Loucy (cell line): Measurements from ENCODE around the gene UGGT2.

Experiments
- H2AFZ ChIP-seq: fragments of 200-600 bp; sonication (generic); 2 replicates; pipeline ENCODE4 v1.6.0; 2016; ENCODE audit warnings: antibody characterized with exemption, mild to moderate bottlenecking, low read length, moderate library complexity
- H3F3A ChIP-seq: fragments of 200-600 bp; 2 replicates; pipeline ENCODE4 v1.6.0; 2016; ENCODE audit warnings: antibody characterized with exemption, low read depth, mild to moderate bottlenecking
- H3K27me3 ChIP-seq: fragments of 200-600 bp; sonication (generic); 2 replicates; pipeline ENCODE4 v1.6.1; 2014; ENCODE audit warnings: low read length, mild to moderate bottlenecking; ENCODE audit not compliant: insufficient read depth, poor library complexity, severe bottlenecking
- H3K36me3 ChIP-seq: fragments of 200-600 bp; sonication (generic); 2 replicates; pipeline ENCODE4 v1.6.1; 2016; ENCODE audit warnings: low read length; ENCODE audit not compliant: insufficient read depth
- H3K4me1 ChIP-seq: fragments of 200-600 bp; sonication (generic); 2 replicates; pipeline ENCODE4 v1.5.1; 2014; ENCODE audit warnings: low read length, mild to moderate bottlenecking; ENCODE audit not compliant: insufficient read depth, poor library complexity, severe bottlenecking
- H3K4me2 ChIP-seq: fragments of 200-600 bp; sonication (generic); 2 replicates; pipeline ENCODE4 v1.6.0; 2014; ENCODE audit warnings: antibody characterized with exemption, low read length, low read depth, mild to moderate bottlenecking; ENCODE audit not compliant: poor library complexity, severe bottlenecking
- H3K4me3 ChIP-seq: fragments of 200-600 bp; sonication (generic); 2 replicates; pipeline ENCODE4 v1.5.1; 2014; ENCODE audit warnings: low read length, mild to moderate bottlenecking, mixed read lengths; ENCODE audit not compliant: poor library complexity, severe bottlenecking
- H3K79me2 ChIP-seq: fragments of 200-600 bp; sonication (generic); 2 replicates; pipeline ENCODE4 v1.6.1; 2014; ENCODE audit warnings: low read length; ENCODE audit not compliant: insufficient read depth
- H3K9ac ChIP-seq: fragments of 200-600 bp; sonication (generic); 2 replicates; pipeline ENCODE4 v1.6.0; 2014; ENCODE audit warnings: mild to moderate bottlenecking, low read depth, low read length, moderate library complexity; ENCODE audit not compliant: poor library complexity, severe bottlenecking
- H3K9me2 ChIP-seq: fragments of 200-600 bp; sonication (generic); replicated peaks from 2 replicates; pipeline ENCODE4 v1.6.1; 2016; ENCODE audit warnings: low read depth, low read length, mixed read lengths
- H3K9me3 ChIP-seq: fragments of 200-600 bp; sonication (generic); 2 replicates; pipeline ENCODE4 v1.6.1; 2014; ENCODE audit warnings: mild to moderate bottlenecking, antibody characterized with exemption, low read length, low read depth; ENCODE audit not compliant: insufficient read depth
- H4K20me1 ChIP-seq: fragments of 200-600 bp; sonication (generic); 2 replicates; pipeline ENCODE4 v1.6.0; 2014; ENCODE audit warnings: antibody characterized with exemption, low read length, mild to moderate bottlenecking; ENCODE audit not compliant: insufficient read depth, poor library complexity, severe bottlenecking
- EZH2phosphoT487 ChIP-seq: fragments of 200-600 bp; IDR thresholded peaks from 2 replicates; pipeline ENCODE4 v1.6.1; 2018; ENCODE audit warnings: antibody characterized with exemption, mild to moderate bottlenecking, moderate library complexity, borderline replicate concordance
- TF ChIP-seq, protein P1 (sequence below): fragments of 200-600 bp; sonication (generic); conservative IDR thresholded peaks from 2 replicates; pipeline ENCODE4 v1.5.1; 2014; ENCODE audit warnings: mild to moderate bottlenecking, antibody characterized with exemption, low read length

UGGT2 gene

GRCh38 chr13:96044238-96044637 lies 9.0 kb downstream of the UGGT2 start:
- Histone ChIP-seq H2AFZ (no peak overlapping the region), H3K27me3 (no peaks in the 10 kb centered on the region), H3F3A (no peaks in the 10 kb centered on the region), H3K9me2 (no peaks in the 10 kb centered on the region), H3K9me3 (0 out of 2 replicates have a peak, but pooled peaks cover 9% of the 10 kb centered on the region), H3K4me1 (no peaks in the 10 kb centered on the region), H3K36me3 (no peaks in the 10 kb centered on the region), H3K79me2 (no peaks in the 10 kb centered on the region), H4K20me1 (no peaks in the 10 kb centered on the region), H3K4me3 (no peak overlapping the region), H3K9ac (no peak overlapping the region), H3K4me2 (no peak overlapping the region)
- no peak for TF ChIP-seq EZH2phosphoT487
- TF ChIP-seq, protein P1, sequence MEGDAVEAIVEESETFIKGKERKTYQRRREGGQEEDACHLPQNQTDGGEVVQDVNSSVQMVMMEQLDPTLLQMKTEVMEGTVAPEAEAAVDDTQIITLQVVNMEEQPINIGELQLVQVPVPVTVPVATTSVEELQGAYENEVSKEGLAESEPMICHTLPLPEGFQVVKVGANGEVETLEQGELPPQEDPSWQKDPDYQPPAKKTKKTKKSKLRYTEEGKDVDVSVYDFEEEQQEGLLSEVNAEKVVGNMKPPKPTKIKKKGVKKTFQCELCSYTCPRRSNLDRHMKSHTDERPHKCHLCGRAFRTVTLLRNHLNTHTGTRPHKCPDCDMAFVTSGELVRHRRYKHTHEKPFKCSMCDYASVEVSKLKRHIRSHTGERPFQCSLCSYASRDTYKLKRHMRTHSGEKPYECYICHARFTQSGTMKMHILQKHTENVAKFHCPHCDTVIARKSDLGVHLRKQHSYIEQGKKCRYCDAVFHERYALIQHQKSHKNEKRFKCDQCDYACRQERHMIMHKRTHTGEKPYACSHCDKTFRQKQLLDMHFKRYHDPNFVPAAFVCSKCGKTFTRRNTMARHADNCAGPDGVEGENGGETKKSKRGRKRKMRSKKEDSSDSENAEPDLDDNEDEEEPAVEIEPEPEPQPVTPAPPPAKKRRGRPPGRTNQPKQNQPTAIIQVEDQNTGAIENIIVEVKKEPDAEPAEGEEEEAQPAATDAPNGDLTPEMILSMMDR: no peak

- no peak overlapping the region for H3K4me2 ChIP-seq
- no peaks in the 10 kb centered on the region for H3K27me3 ChIP-seq
- no peaks in the 10 kb centered on the region for H3K9me2 ChIP-seq
- no peaks in the 10 kb centered on the region for H3K36me3 ChIP-seq
- 0 out of 2 replicates have a peak, but pooled peaks cover 9% of the 10 kb centered on the region for H3K9me3 ChIP-seq
- no peaks in the 10 kb centered on the region for H3F3A ChIP-seq
- no peaks in the 10 kb centered on the region for H4K20me1 ChIP-seq
- no peaks in the 10 kb centered on the region for H3K4me1 ChIP-seq
- no peak overlapping the region for H2AFZ ChIP-seq
- TF ChIP-seq EZH2phosphoT487: no peak
- TF ChIP-seq, protein P1: no peak
- H3K9ac ChIP-seq: no peak overlapping the region
- H3K4me3 ChIP-seq: no peak overlapping the region
- H3K79me2 ChIP-seq: no peaks in the 10 kb centered on the region
These were observed 11.7 kb downstream of the UGGT2 start for GRCh38 chr13:96041326-96042110.

GRCh38 chr13:96036515-96036914 lies 16.7 kb downstream of the UGGT2 start:
- no peaks in the 10 kb centered on the region for H3K9me2 ChIP-seq
- H3K4me3 ChIP-seq: no peak overlapping the region
- no peak overlapping the region for H3K4me2 ChIP-seq
- no peaks in the 10 kb centered on the region for H3K27me3 ChIP-seq
- no peaks in the 10 kb centered on the region for H4K20me1 ChIP-seq
- H3K36me3 ChIP-seq: no peaks in the 10 kb centered on the region
- H3F3A ChIP-seq: no peaks in the 10 kb centered on the region
- no peak overlapping the region for H3K9ac ChIP-seq
- H3K4me1 ChIP-seq: no peaks in the 10 kb centered on the region
- H3K9me3 ChIP-seq: peaks cover 7% of the 10 kb centered on the region; the same call in 1 of the 2 replicates
- H3K79me2 ChIP-seq: no peaks in the 10 kb centered on the region
- no peak overlapping the region for H2AFZ ChIP-seq
- TF ChIP-seq EZH2phosphoT487: no peak
- TF ChIP-seq, protein P1: no peak
